ENCODE results near the gene CAPZA1.
A peak's percentile ranks its signal among the peaks of the same experiment; 100 is the strongest.
"Not testable (repeated sequence)": the region's sequence is repeated elsewhere in the genome, so short reads cannot be mapped to it uniquely, and the experiment has no call there.

The CAPZA1 gene

DNA sequence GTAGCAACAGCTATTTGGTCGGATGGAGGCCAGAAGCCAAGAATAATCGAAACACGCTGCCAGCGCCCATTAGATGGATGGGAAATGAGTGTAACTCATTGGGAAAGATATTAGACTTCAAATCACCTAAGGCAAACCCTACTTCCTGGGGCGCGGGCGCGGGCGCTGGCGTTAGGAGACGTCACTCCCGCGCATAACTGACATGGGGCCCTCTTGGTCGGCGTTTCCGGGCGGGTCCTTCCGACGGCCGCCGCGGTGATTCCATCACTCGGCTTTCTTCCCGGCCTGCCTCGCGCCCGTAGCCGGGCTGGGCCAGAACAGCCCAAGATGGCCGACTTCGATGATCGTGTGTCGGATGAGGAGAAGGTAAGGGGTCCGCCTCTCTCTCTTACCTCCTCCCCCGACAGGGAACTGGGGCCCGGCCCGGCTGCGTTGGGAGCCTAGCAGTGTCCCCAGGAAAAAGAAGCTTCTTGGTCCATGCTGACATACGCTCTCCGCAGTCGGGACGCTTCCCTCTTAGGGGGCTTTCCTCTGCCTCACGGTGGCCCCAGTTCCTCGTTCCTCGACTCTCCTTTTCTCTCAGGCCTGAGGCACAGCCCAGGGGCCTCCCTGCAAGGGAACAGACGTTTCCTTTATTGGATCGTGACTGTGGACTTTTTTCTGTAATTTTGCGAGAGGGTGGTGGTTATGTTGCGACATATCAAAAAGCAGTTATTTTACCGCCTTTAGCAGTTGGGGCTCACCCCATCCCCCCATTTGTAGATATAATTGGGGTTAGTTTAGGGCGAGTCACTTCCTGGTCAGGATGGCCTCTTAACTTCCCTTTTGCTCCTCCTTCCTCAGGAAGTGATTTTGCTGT is at the start of gene CAPZA1:
TSS of gene CAPZA1 (plus strand) at position 315 of the 859 bp plus-strand sequence. CDS start at position 328, 13 bp downstream.
- DNase-seq (ENCODE audit: insufficient read length, low spot score) = peak; percentile 83
- no peak for FAIRE-seq

DNA sequence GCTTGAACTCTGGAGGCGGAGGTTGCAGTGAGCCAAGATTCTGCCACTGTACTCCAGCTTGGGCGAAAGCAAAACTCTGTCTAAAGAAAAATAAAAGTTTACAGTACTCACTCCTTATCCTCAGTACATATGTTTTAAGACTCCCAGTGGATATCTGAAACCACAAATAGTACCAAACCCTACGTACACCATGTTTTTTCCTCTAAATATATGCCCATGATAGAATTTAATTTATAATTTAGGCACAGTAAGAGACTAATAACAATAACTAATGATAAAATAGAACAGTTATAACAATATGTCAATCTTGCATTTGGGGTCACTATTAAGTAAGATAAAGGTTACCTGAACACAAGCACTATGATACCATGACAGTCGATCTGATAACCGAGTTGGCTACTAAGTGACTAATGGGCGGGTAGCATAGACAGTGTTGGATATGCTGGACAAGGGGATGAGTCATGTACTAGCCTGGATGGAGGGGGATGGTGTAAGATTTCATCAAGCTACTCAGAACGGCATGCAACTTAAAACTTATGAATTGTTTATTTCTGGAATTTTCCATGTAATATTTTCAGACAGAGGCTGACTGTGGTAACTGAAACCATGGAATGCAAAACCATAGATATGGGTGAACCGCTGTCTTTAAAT is 44.4 kb upstream of the CAPZA1 start:
- peak; percentile 84 for FAIRE-seq
- peak; percentile 48 for DNase-seq (ENCODE audit: insufficient read length, low spot score)

- FAIRE-seq (no peak), DNase-seq (ENCODE audit: insufficient read length, low spot score) (no peak)
Measured at GRCh38 chr1:112576240-112576639, 43.4 kb upstream of the CAPZA1 start.

DNA sequence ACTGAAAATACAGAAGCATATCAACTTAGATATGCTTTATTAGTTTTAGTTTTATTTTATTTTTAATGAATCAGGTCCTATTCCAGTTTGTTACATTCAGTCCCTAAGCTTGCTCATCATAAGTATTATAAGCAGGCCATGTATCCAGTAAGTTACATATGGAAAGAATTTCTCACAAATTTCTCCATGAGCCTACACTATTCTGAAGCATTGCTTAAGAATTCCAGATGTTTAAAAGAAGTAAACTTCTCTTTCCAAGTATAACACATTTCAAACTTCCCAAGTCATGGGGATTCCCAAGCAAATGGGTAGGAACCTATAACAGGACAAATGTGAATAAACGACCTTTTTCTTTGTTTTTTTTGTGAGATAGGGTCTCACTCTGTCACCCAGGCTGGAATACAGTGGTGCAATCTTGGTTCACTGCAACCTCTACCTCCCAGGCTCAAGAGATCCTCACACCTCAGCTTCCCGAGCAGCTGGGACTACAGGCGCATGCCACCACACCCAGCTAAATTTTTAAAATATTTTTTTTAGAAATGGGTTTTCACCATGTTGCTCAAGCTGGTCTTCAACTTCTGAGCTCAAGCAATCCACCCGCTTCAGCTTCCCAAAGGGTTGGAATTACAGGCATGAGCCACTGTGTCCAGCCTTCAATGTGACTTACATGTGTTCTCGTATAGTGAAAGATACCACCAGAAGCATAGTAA is 39.7 kb upstream of the CAPZA1 start:
- FAIRE-seq = no peak
- no peak for DNase-seq (ENCODE audit: insufficient read length, low spot score)

DNA sequence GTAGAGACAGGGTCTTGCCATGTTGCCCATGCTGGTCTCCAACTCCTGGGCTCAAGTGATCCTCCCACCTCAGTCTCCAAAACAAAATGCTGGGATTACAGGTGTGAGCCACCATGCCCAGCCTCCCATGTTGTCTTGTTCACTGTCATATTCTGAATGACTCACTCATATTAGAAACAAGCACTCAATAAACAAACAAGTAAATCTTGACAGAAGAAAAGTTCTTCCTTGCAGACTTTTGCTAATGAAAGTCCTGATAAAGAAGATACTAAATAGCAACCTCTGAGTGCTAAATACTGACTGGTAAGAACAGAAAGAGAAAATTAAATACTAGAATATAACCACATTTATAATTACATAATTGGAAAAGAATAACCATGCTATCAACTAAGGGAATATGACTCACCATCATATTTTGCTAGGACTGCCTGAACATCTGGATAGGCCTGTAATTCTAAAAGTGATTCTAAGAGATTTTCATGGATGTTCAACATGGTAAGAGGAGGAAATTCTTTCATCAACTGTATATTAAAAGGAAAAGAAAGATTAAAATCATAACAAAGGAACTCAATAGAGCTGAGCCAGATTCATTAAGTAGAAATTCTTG is 37.9 kb upstream of the CAPZA1 start:
- FAIRE-seq (no peak), DNase-seq (ENCODE audit: insufficient read length, low spot score) (no peak)

GRCh38 chr1:112583366-112583765 is 36.3 kb upstream of the CAPZA1 start:
- no peak for FAIRE-seq
- no peak for DNase-seq (ENCODE audit: insufficient read length, low spot score)

DNA sequence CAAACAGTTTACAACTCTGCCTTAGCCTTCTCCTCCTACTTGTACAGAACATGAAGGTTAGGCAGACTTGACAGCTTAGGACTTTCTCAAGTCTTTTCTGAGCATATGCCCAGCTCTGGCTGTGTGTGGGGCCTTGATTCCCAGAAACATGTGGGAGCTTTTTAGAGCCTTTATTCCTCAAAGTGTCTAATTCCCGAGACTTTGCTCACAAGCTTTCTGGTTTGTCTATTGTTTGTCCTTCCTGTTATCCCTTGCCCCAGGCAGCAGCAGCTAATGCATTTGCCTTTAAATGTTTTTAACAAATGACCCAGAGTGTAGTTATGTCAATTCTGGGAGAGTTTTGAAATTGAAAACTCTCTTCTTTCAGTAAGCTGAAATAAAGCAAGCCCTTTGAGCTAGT is 29.9 kb upstream of the CAPZA1 start:
- DNase-seq (ENCODE audit: insufficient read length, low spot score) (no peak), FAIRE-seq (no peak)

DNA sequence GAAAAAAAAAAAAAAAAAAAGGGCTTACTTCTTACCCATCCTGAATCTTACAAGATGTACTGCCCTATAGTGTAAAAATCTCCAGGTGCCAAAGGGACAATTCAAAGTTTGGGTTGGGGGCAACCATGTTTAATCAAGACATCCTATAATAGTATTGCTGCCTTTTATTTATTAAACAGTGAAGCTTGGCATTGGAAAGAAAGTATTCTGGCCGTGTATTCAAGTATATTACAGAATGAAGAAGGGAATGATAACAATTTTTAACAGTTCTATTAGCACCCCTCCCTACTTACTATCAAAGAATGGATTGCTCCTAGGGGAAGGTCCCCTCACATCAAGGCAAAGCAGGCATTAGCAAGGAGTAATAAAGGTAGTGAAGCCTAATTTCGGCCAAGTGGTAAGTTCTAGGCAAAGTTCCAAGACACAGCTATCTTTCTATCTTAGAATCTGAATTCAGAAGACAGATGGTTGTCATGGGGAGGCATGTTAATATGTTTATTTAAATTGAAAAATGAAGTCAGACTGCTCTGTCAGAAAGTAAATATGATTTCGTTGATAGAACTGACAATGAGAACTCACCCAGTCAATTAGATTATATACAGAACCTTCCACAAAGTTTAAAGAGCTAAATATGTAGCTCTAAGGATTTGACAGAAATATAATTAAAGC is 25.3 kb upstream of the CAPZA1 start:
- DNase-seq (ENCODE audit: insufficient read length, low spot score) (no peak), FAIRE-seq (no peak)

GRCh38 chr1:112599477-112599876 is 20.2 kb upstream of the CAPZA1 start:
- no peak for FAIRE-seq
- no peak for DNase-seq (ENCODE audit: insufficient read length, low spot score)

GRCh38 chr1:112603012-112603411 is 16.6 kb upstream of the CAPZA1 start:
- no peak for DNase-seq (ENCODE audit: insufficient read length, low spot score)
- no peak for FAIRE-seq

DNA sequence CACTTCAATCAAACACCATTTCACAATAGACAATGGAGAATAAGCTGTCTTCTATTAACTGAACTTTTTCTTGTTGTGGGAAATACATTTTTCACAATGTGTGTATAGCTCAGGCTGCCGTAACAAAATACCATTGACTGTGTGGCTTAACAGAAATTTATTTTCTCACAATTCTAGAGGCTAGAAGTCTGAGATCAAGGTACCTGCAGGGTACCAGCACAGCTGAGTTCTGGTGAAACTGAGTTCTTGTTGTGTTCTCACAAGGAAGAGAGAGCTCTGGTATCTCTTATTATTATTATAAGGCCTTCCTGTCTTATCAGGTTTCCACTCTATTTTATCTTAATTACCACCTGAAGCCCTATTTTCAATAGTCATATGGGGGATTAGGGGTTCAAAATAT is 16.1 kb upstream of the CAPZA1 start:
- FAIRE-seq (no peak), DNase-seq (ENCODE audit: insufficient read length, low spot score) (no peak)

- no peak for DNase-seq (ENCODE audit: insufficient read length, low spot score)
- no peak for FAIRE-seq
Measured at GRCh38 chr1:112605633-112606327, 13.9 kb upstream of the CAPZA1 start.

GRCh38 chr1:112614460-112615065 is 5.1 kb upstream of the CAPZA1 start:
- FAIRE-seq (no peak), DNase-seq (ENCODE audit: insufficient read length, low spot score) (no peak)

DNA sequence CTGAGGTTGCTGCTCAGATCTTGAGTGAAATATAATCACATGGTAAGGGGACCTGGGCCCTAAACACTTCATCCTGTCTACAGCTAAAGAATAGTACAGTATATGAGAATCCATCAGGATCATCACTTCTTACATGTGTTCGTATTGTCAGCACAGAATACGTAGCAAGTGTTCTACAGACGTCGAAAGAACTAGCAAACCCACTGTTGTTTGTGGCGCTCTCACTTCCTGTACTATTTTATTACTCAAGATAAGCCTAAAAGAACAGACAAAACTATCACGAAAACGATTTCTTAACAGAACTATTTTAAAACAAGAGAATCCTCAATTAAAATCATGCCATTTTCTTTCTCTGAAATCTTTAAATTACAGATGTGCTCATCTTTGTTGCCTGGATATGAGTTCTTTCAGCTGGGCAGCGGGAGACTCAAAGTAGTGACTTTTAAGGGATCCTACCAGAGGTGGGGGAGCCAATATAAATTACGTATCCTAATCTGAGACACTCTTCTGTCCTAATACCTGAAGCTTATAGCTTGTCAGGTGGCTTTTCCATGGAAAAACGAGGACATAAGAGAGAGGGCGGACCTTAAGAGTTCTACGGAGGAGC is 1.4 kb upstream of the CAPZA1 start:
- DNase-seq (ENCODE audit: insufficient read length, low spot score) = no peak
- no peak for FAIRE-seq

DNA sequence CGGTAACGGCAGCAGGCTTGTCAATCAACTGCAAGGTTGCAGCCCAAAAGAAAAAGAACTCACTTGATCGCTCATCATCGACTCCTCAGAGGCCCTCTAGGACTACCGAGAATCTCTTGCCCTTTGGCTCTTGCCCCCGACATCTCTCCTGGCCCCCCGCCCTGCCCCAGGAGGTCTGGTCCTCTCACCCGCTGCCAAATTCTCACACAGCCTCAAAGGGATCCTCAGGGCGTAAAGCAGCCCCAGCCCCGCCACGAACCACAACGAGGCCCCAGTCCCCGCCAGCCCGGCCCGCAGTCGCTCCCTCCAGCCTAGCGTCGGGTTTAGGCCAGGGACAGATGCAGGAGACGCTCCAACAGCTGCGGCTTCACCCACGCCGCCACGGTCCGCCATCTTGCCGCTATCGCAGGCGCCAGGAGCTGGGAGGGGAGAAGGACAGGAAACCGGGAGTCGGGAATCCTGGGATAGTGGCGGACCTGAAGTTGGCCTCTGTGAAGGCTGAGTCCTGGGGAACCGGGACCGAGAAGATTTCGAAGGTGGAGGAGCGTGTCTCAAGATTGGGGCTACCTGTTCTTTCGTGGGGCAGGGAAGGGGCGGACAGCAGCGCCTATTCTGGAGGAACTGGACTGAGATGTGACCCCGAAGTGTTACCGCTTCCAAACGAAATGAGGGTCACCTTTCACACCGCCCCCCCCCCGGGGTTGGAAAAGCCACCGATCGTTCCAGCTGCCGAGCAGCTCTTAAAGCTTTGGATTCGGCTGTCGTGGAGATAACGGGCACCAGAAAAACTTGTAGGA is 713 bp upstream of the CAPZA1 start, which contains the start of gene ST7L:
TSS of gene ST7L (minus strand) at position 421 of the 797 bp plus-strand sequence. CDS start at position 393, 28 bp downstream.
- FAIRE-seq = no peak
- peak; percentile 45 for DNase-seq (ENCODE audit: insufficient read length, low spot score)

DNA sequence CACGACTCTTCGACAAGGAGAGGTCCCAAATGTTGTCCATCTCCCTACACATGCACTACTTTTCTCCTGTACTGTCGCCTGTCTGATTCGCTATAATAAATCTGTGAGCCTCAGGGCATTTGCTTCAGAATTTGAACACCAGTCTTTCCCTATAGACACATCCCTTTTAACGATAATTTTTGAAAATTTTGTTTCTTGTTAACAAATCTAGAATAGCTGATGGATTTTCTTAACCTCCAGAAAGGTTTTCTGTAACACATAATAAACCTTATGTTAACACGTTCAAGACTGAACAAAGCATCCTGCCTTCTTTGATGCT is 704 bp downstream of the CAPZA1 start:
- no peak for FAIRE-seq
- no peak for DNase-seq (ENCODE audit: insufficient read length, low spot score)

GRCh38 chr1:112624493-112624892 is 4.9 kb downstream of the CAPZA1 start:
- DNase-seq (ENCODE audit: insufficient read length, low spot score) = not testable (repeated sequence)

GRCh38 chr1:112625696-112626095 is 6.1 kb downstream of the CAPZA1 start:
- no peak for DNase-seq (ENCODE audit: insufficient read length, low spot score)
- FAIRE-seq = no peak

More at GRCh38 chr1:112624493-112624892, 4.9 kb downstream of the CAPZA1 start:
- not testable (repeated sequence) for FAIRE-seq

Data from HTR-8/SVneo (cell line).